ENCODE data around the gene SEPTIN11.
A peak's percentile ranks its signal among the peaks of the same experiment; 100 is the strongest.

SEPTIN11 gene

GRCh38 chr4:76989391-76990061 is 40.0 kb downstream of the SEPTIN11 start:
- Histone ChIP-seq H3K9ac (ENCODE audit: low read depth in 1 of 2, low read length in 2 of 2) (no peak overlapping the region), H3K36me3 (ENCODE audit: control insufficient read depth in 2 of 2, insufficient read depth in 2 of 2, low read length in 2 of 2) (no peaks in the 10 kb centered on the region), H3K4me1 (ENCODE audit: control insufficient read depth in 2 of 2, insufficient read depth in 2 of 2, low read length in 2 of 2) (peaks cover 10 to 27% of the 10 kb centered on the region in 2 donors), H3K9me3 (ENCODE audit: control insufficient read depth in 2 of 2, low read length in 2 of 2) (no peaks in the 10 kb centered on the region), H3K4me3 (ENCODE audit: low read length in 2 of 2) (peak overlapping the region; percentile 14 to 45), H3K27me3 (ENCODE audit: control insufficient read depth in 2 of 2, insufficient read depth in 2 of 2, low read length in 2 of 2) (no peaks in the 10 kb centered on the region), H3K27ac (ENCODE audit: low read depth in 2 of 2, low read length in 2 of 2) (peak overlapping the region; percentile 58 to 64)

DNA sequence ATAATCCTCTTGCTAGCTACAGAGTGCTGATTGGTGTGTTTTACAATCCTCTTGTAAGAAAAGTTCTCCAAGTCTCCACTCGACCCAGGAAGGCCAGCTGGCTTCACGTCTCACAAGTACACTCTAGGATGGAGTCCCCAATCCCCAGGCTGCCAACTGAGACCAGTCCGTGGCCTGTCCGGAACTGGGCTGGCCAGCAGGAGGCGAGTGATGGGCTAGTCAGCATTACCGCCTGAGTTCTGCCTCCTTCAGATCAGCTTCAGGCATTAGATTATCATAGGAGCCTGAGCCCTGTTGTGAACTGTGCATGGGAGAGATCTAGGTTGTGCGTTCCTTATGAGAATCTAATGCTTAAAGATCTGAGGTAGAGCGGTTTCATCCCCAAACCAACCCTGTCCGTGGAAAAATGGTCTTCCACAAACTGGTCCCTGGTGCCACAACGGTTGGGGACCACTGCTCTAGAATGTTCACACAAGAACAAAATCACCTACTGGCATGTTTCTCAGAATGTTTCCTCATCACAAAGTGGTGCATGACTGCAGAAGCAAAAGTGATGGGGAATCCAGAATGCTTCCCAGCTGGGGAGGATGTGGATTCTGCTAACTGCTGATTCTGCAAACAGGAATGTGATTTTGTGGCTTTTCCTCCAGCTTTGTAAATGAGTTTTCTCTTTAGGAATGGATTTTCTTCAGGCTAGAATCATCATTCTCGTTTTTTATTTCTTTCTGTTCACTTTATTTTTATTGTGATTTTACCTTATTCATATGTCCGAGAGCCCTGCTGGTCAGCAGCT is 40.9 kb downstream of the SEPTIN11 start:
- H3K27ac ChIP-seq (ENCODE audit: low read depth in 2 of 2, low read length in 2 of 2) = peak overlapping the region; percentile 58 to 64

GRCh38 chr4:76991161-76991660 is 41.7 kb downstream of the SEPTIN11 start:
- H3K27ac ChIP-seq (ENCODE audit: low read depth in 2 of 2, low read length in 2 of 2) = peak overlapping the region in 1 of 2 donors; percentile 18
- no peaks in the 10 kb centered on the region for H3K9me3 ChIP-seq (ENCODE audit: control insufficient read depth in 2 of 2, low read length in 2 of 2)
- no peak overlapping the region for H3K4me3 ChIP-seq (ENCODE audit: low read length in 2 of 2)
- peaks cover 0 to under 1% of the 10 kb centered on the region in 2 donors for H3K36me3 ChIP-seq (ENCODE audit: control insufficient read depth in 2 of 2, insufficient read depth in 2 of 2, low read length in 2 of 2)
- no peaks in the 10 kb centered on the region for H3K27me3 ChIP-seq (ENCODE audit: control insufficient read depth in 2 of 2, insufficient read depth in 2 of 2, low read length in 2 of 2)
- peaks cover 10 to 20% of the 10 kb centered on the region in 2 donors for H3K4me1 ChIP-seq (ENCODE audit: control insufficient read depth in 2 of 2, insufficient read depth in 2 of 2, low read length in 2 of 2)
- H3K9ac ChIP-seq (ENCODE audit: low read depth in 1 of 2, low read length in 2 of 2) = peak overlapping the region in 1 of 2 donors; percentile 2

More for the DNA sequence above, 40.9 kb downstream of the SEPTIN11 start:
- peak overlapping the region in 1 of 2 donors; percentile 45 for H3K4me3 ChIP-seq (ENCODE audit: low read length in 2 of 2)
- no peak overlapping the region for H3K9ac ChIP-seq (ENCODE audit: low read depth in 1 of 2, low read length in 2 of 2)
- H3K27me3 ChIP-seq (ENCODE audit: control insufficient read depth in 2 of 2, insufficient read depth in 2 of 2, low read length in 2 of 2) = no peaks in the 10 kb centered on the region
- H3K4me1 ChIP-seq (ENCODE audit: control insufficient read depth in 2 of 2, insufficient read depth in 2 of 2, low read length in 2 of 2) = peaks cover 10 to 25% of the 10 kb centered on the region in 2 donors
- no peaks in the 10 kb centered on the region for H3K36me3 ChIP-seq (ENCODE audit: control insufficient read depth in 2 of 2, insufficient read depth in 2 of 2, low read length in 2 of 2)
- no peaks in the 10 kb centered on the region for H3K9me3 ChIP-seq (ENCODE audit: control insufficient read depth in 2 of 2, low read length in 2 of 2)

- Histone ChIP-seq H3K9me3 (ENCODE audit: control insufficient read depth in 2 of 2, low read length in 2 of 2) (no peaks in the 10 kb centered on the region), H3K36me3 (ENCODE audit: control insufficient read depth in 2 of 2, insufficient read depth in 2 of 2, low read length in 2 of 2) (peaks cover 19 to 25% of the 10 kb centered on the region in 2 donors), H3K9ac (ENCODE audit: low read depth in 1 of 2, low read length in 2 of 2) (no peak overlapping the region), H3K4me3 (ENCODE audit: low read length in 2 of 2) (peak overlapping the region in 1 of 2 donors; percentile 43), H3K27ac (ENCODE audit: low read depth in 2 of 2, low read length in 2 of 2) (no peak overlapping the region), H3K4me1 (ENCODE audit: control insufficient read depth in 2 of 2, insufficient read depth in 2 of 2, low read length in 2 of 2) (peaks cover 3 to 7% of the 10 kb centered on the region in 2 donors), H3K27me3 (ENCODE audit: control insufficient read depth in 2 of 2, insufficient read depth in 2 of 2, low read length in 2 of 2) (no peaks in the 10 kb centered on the region)
Measured at GRCh38 chr4:76993787-76994641, 44.5 kb downstream of the SEPTIN11 start.

GRCh38 chr4:76995776-76996175 is 46.2 kb downstream of the SEPTIN11 start:
- Histone ChIP-seq H3K9ac (ENCODE audit: low read depth in 1 of 2, low read length in 2 of 2) (no peak overlapping the region), H3K36me3 (ENCODE audit: control insufficient read depth in 2 of 2, insufficient read depth in 2 of 2, low read length in 2 of 2) (peaks cover 23 to 29% of the 10 kb centered on the region in 2 donors), H3K27ac (ENCODE audit: low read depth in 2 of 2, low read length in 2 of 2) (no peak overlapping the region), H3K27me3 (ENCODE audit: control insufficient read depth in 2 of 2, insufficient read depth in 2 of 2, low read length in 2 of 2) (no peaks in the 10 kb centered on the region), H3K4me3 (ENCODE audit: low read length in 2 of 2) (no peak overlapping the region), H3K4me1 (ENCODE audit: control insufficient read depth in 2 of 2, insufficient read depth in 2 of 2, low read length in 2 of 2) (no peaks in the 10 kb centered on the region), H3K9me3 (ENCODE audit: control insufficient read depth in 2 of 2, low read length in 2 of 2) (no peaks in the 10 kb centered on the region)

- Histone ChIP-seq H3K4me1 (ENCODE audit: control insufficient read depth in 2 of 2, insufficient read depth in 2 of 2, low read length in 2 of 2) (no peaks in the 10 kb centered on the region), H3K36me3 (ENCODE audit: control insufficient read depth in 2 of 2, insufficient read depth in 2 of 2, low read length in 2 of 2) (peaks cover 24 to 31% of the 10 kb centered on the region in 2 donors), H3K9me3 (ENCODE audit: control insufficient read depth in 2 of 2, low read length in 2 of 2) (no peaks in the 10 kb centered on the region), H3K4me3 (ENCODE audit: low read length in 2 of 2) (no peak overlapping the region), H3K27ac (ENCODE audit: low read depth in 2 of 2, low read length in 2 of 2) (no peak overlapping the region), H3K27me3 (ENCODE audit: control insufficient read depth in 2 of 2, insufficient read depth in 2 of 2, low read length in 2 of 2) (no peaks in the 10 kb centered on the region), H3K9ac (ENCODE audit: low read depth in 1 of 2, low read length in 2 of 2) (no peak overlapping the region)
Measured at GRCh38 chr4:76996445-76996844, 46.9 kb downstream of the SEPTIN11 start.

- peaks cover 24 to 31% of the 10 kb centered on the region in 2 donors for H3K36me3 ChIP-seq (ENCODE audit: control insufficient read depth in 2 of 2, insufficient read depth in 2 of 2, low read length in 2 of 2)
- no peak overlapping the region for H3K9ac ChIP-seq (ENCODE audit: low read depth in 1 of 2, low read length in 2 of 2)
- no peaks in the 10 kb centered on the region for H3K9me3 ChIP-seq (ENCODE audit: control insufficient read depth in 2 of 2, low read length in 2 of 2)
- H3K27ac ChIP-seq (ENCODE audit: low read depth in 2 of 2, low read length in 2 of 2) = no peak overlapping the region
- H3K4me1 ChIP-seq (ENCODE audit: control insufficient read depth in 2 of 2, insufficient read depth in 2 of 2, low read length in 2 of 2) = peaks cover 0 to 4% of the 10 kb centered on the region in 2 donors
- H3K27me3 ChIP-seq (ENCODE audit: control insufficient read depth in 2 of 2, insufficient read depth in 2 of 2, low read length in 2 of 2) = no peaks in the 10 kb centered on the region
- no peak overlapping the region for H3K4me3 ChIP-seq (ENCODE audit: low read length in 2 of 2)
Measured at GRCh38 chr4:76997077-76997476, 47.5 kb downstream of the SEPTIN11 start.

- Histone ChIP-seq H3K4me1 (ENCODE audit: control insufficient read depth in 2 of 2, insufficient read depth in 2 of 2, low read length in 2 of 2) (peaks cover 0 to 7% of the 10 kb centered on the region in 2 donors), H3K36me3 (ENCODE audit: control insufficient read depth in 2 of 2, insufficient read depth in 2 of 2, low read length in 2 of 2) (peaks cover 24 to 31% of the 10 kb centered on the region in 2 donors), H3K27me3 (ENCODE audit: control insufficient read depth in 2 of 2, insufficient read depth in 2 of 2, low read length in 2 of 2) (no peaks in the 10 kb centered on the region), H3K9ac (ENCODE audit: low read depth in 1 of 2, low read length in 2 of 2) (no peak overlapping the region), H3K4me3 (ENCODE audit: low read length in 2 of 2) (no peak overlapping the region), H3K27ac (ENCODE audit: low read depth in 2 of 2, low read length in 2 of 2) (no peak overlapping the region), H3K9me3 (ENCODE audit: control insufficient read depth in 2 of 2, low read length in 2 of 2) (no peaks in the 10 kb centered on the region)
Measured at GRCh38 chr4:76997532-76997931, 48.0 kb downstream of the SEPTIN11 start.

DNA sequence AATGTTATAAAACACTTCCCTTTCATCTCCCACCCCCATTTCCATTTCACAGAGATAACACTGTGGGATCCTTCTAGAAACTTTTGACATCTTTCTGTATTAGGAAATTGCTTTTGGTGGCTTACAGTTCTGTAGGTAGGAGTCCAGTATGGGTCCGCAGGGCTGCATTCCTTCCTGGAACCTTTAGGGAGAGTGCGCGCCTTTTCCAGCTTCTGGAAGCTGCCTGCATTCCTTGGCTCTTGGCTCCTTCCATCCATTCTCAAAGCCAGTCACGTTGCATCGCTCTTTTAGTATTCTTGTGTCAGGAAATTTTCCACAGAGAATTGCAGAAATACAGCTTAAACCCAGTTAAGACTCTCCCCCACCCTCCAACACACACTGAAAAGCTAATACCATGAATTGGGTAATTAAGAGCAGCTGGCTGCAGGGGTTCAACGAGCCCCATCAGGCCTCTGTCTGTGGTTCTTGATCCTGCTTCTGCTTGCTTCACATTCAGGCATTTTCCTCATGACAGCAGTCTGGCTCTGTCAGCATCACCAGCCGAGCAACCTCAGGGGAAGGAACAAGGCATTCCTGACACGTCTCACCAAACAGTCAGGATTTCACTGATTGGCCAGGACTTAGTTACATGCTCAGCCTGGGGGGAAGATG is 48.8 kb downstream of the SEPTIN11 start:
- Histone ChIP-seq H3K4me3 (ENCODE audit: low read length in 2 of 2) (no peak overlapping the region), H3K9ac (ENCODE audit: low read depth in 1 of 2, low read length in 2 of 2) (no peak overlapping the region), H3K9me3 (ENCODE audit: control insufficient read depth in 2 of 2, low read length in 2 of 2) (no peaks in the 10 kb centered on the region), H3K27ac (ENCODE audit: low read depth in 2 of 2, low read length in 2 of 2) (no peak overlapping the region), H3K4me1 (ENCODE audit: control insufficient read depth in 2 of 2, insufficient read depth in 2 of 2, low read length in 2 of 2) (peaks cover 0 to 7% of the 10 kb centered on the region in 2 donors), H3K27me3 (ENCODE audit: control insufficient read depth in 2 of 2, insufficient read depth in 2 of 2, low read length in 2 of 2) (no peaks in the 10 kb centered on the region), H3K36me3 (ENCODE audit: control insufficient read depth in 2 of 2, insufficient read depth in 2 of 2, low read length in 2 of 2) (peaks cover 29 to 36% of the 10 kb centered on the region in 2 donors)
